Gastrocnemius medialis (tissue), 4 donors: Measurements from ENCODE around the gene LRMDA. TPM values are rescaled to one million over a fixed set of nuclear protein-coding genes. Genes with fewer than 3 reads are reported as not detected.

Experiments
- ATAC-seq, 2 donors: fragments of 150-250 bp; one replicate each; pipeline ENCODE4 v1.9.1; 2016
- DNase-seq, 2 donors: peaks; one replicate each; pipeline ENCODE4 v3.0.0-alpha.2; 2019
- H3K27ac ChIP-seq, 4 donors: fragments of 200-600 bp; sonication (generic); 1 replicate in 1 of 4; 2 replicates in 3 of 4; pipeline ENCODE4 v1.5.1; 2016 to 2018; ENCODE audit warnings: mild to moderate bottlenecking in 2 of 4, moderate library complexity in 1 of 4
- H3K27me3 ChIP-seq, 3 donors: fragments of 200-600 bp; sonication (generic) in 2 of 3; 1 replicate in 1 of 3; 2 replicates in 2 of 3; pipeline versions ENCODE4 v1.5.1 to v1.6.0; 2016 to 2019; ENCODE audit warnings: mild to moderate bottlenecking in 1 of 3, moderate library complexity in 1 of 3
- H3K36me3 ChIP-seq, 2 donors: fragments of 200-600 bp; sonication (generic) in 1 of 2; one replicate each; pipeline ENCODE4 v1.5.1; 2017 to 2018
- H3K4me1 ChIP-seq, 2 donors: fragments of 200-600 bp; sonication (generic) in 1 of 2; one replicate each; pipeline ENCODE4 v1.5.1; 2016 to 2017; ENCODE audit warnings: mild to moderate bottlenecking in 2 of 2
- H3K4me3 ChIP-seq, 4 donors: fragments of 200-600 bp; sonication (generic) in 3 of 4; 1 replicate in 1 of 4; 2 replicates in 3 of 4; pipeline ENCODE4 v1.5.1; 2016 to 2019; ENCODE audit warnings: mild to moderate bottlenecking in 2 of 4
- H3K9me3 ChIP-seq, 3 donors: fragments of 200-600 bp; sonication (generic) in 2 of 3; 1 replicate in 1 of 3; 2 replicates in 2 of 3; pipeline ENCODE4 v1.5.1; 2016 to 2019
- CTCF ChIP-seq, 5 experiments: fragments of 450-650 bp in 3 of 5; fragments of 200-600 bp in 2 of 5; sonication (generic) in 2 of 5; IDR thresholded peaks in 4 of 5; conservative IDR thresholded peaks in 1 of 5; 1 replicate in 4 of 5; 2 replicates in 1 of 5; pipeline ENCODE4 v1.5.1; 2016 to 2019; ENCODE audit warnings: antibody characterized with exemption in 5 of 5, mild to moderate bottlenecking in 3 of 5, moderate library complexity in 3 of 5
- POLR2A ChIP-seq, 2 donors: fragments of 450-650 bp; IDR thresholded peaks; one replicate each; pipeline ENCODE4 v1.6.1; 2017; ENCODE audit warnings: antibody characterized with exemption in 2 of 2, mild to moderate bottlenecking in 2 of 2, moderate library complexity in 2 of 2
- in situ Hi-C, 4 donors: fragments of 200-750 bp; cut with MboI; loops; one replicate each; pipeline versions ENCODE4 v1.15.0 to v1.8.0; 2017; ENCODE audit warnings: low sequenced_read_pairs in 4 of 4
- intact Hi-C: fragments of 100-400 bp; cut with DNase I; formaldehyde crosslinking; loops from one replicate; pipeline ENCODE4 v1.15.1; 2023; ENCODE audit warnings: low total_unique reads
- total RNA-seq, 4 donors: library from RNA; depleted of rRNA; stranded (reverse); fragments of >200 nt; gene quantifications; one replicate each; pipeline versions ENCODE4 v1.1.0 to v1.2.3, GENCODE V29; 2016

Gene LRMDA
- total RNA-seq, 4 donors from 2014 or later = 0.80 to 4.5 (median 1.4) TPM

DNA sequence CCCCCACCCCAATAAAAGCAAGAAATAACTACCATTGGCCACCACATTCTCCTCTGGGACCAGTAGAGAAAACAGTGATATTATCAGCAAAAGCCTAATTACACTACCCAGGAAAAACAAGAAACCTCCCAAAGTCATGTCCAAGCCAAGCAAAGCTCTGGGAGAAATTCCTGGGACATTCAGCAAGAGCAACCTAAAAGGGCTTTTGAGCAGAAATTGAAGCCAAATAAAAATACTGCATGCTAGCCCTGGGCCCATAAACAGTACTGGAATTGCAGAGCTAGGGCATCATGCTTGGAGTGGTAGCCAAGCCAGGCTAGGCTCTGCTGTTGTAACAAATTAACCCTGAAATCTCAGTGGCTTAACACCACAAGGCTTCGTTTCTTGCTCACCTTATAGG is 347.9 kb downstream of the LRMDA start:
- H3K9me3 ChIP-seq = no peaks in the 10 kb centered on the region
- H3K27me3 ChIP-seq = no peaks in the 10 kb centered on the region
- in situ Hi-C loops = no loop called here
- ATAC-seq = no peak
- intact Hi-C loops = no loop called here
- no peaks in the 10 kb centered on the region for H3K4me1 ChIP-seq
- H3K27ac ChIP-seq = no peak overlapping the region
- no peak for TF ChIP-seq POLR2A (IDR thresholded peaks at IDR 0.05)
- TF ChIP-seq CTCF (IDR thresholded peaks at IDR 0.05 in 4 of 5, conservative IDR thresholded peaks at IDR 0.05 in 1 of 5) = no peak
- H3K4me3 ChIP-seq = no peak overlapping the region
- DNase-seq = no peak
- no peaks in the 10 kb centered on the region for H3K36me3 ChIP-seq

DNA sequence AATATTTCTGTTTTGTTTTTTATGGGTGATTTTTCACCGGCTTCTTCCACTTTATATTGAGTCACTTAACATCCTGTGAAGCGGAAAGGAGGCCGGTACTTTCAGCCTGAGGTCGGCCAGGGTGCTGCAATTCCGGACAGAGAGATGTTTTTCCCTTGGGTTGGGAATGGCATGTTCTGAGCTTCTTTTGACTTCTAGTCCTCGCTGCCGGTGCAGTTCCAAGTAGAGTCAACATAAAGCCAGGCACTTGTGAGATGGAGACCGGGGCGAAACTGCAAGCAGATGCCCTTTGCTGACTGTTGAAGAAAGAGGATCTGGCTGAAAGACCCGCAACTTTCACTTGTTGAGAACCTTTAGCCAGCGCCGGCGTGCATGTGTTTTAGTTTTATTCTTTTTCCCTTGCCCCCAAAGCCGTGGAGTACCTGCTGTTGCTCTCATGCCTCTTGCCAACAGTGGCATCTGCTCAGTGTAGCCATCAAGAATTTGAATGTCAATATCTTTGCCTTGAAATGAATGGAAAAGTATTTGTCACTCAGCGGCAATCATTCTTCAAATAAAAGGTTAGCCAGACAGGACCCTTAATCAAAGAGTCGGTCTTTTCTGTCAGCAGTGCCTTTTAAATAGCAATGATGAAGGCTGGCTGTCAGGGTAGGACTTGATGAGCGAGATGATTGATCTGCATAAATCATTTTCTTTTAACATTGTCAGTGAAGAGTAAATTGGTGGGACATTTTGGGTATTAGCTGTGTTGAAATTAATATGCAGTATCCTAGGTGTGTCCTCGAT is 351.2 kb downstream of the LRMDA start:
- in situ Hi-C loops (no loop called here), intact Hi-C loops (no loop called here)
- H3K27me3 ChIP-seq = no peaks in the 10 kb centered on the region
- no peak overlapping the region for H3K4me3 ChIP-seq
- H3K36me3 ChIP-seq = no peaks in the 10 kb centered on the region
- TF ChIP-seq CTCF (IDR thresholded peaks at IDR 0.05 in 4 of 5, conservative IDR thresholded peaks at IDR 0.05 in 1 of 5) = no peak
- no peak for TF ChIP-seq POLR2A (IDR thresholded peaks at IDR 0.05)
- no peaks in the 10 kb centered on the region for H3K4me1 ChIP-seq
- DNase-seq (peak in 1 of 2 donors; percentile 31), ATAC-seq (peak in 1 of 2 donors; percentile 45)
- no peaks in the 10 kb centered on the region for H3K9me3 ChIP-seq
- H3K27ac ChIP-seq = no peak overlapping the region

GRCh38 chr10:75788394-75789205 is 357.2 kb downstream of the LRMDA start:
- peak; percentile 14 to 23 for DNase-seq
- Histone ChIP-seq H3K4me3 (no peak overlapping the region), H3K36me3 (no peaks in the 10 kb centered on the region), H3K27ac (no peak overlapping the region), H3K4me1 (no peaks in the 10 kb centered on the region), H3K9me3 (no peaks in the 10 kb centered on the region), H3K27me3 (no peaks in the 10 kb centered on the region)
- in situ Hi-C loops = no loop called here
- TF ChIP-seq POLR2A (IDR thresholded peaks at IDR 0.05) (no peak), CTCF (IDR thresholded peaks at IDR 0.05 in 4 of 5, conservative IDR thresholded peaks at IDR 0.05 in 1 of 5) (no peak)
- peak in 1 of 2 donors; percentile 69 for ATAC-seq
- intact Hi-C loops = no loop called here

DNA sequence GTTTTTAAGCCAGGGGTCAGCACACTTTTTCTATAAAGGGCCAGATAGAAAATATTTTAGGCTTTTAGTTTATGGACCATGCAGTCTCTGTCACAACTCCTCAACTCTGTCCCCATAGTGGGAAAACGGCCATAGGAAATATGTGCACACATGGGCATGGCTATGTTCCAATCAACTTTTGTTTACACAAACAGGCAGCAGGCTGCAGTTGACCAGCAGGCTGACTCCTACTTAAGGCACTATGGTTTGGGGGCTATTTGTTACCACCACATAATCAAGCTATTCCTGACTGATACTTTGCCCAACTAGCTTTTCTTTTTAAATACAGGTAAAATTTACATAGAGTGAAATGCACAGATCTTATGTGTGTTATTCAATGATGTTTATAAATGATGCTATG is 362.4 kb downstream of the LRMDA start:
- ATAC-seq = no peak

More for the DNA sequence above, 362.4 kb downstream of the LRMDA start:
- intact Hi-C loops (no loop called here), in situ Hi-C loops (no loop called here)
- H3K36me3 ChIP-seq = no peaks in the 10 kb centered on the region
- H3K9me3 ChIP-seq = peaks cover 0 to 3% (median 0%) of the 10 kb centered on the region in 3 donors
- TF ChIP-seq POLR2A (IDR thresholded peaks at IDR 0.05) (no peak), CTCF (IDR thresholded peaks at IDR 0.05 in 4 of 5, conservative IDR thresholded peaks at IDR 0.05 in 1 of 5) (no peak)
- H3K4me3 ChIP-seq = no peak overlapping the region
- no peak for DNase-seq
- no peaks in the 10 kb centered on the region for H3K4me1 ChIP-seq
- no peak overlapping the region for H3K27ac ChIP-seq
- no peaks in the 10 kb centered on the region for H3K27me3 ChIP-seq
